Keratinocyte (primary cell): ENCODE results near the gene CT47A1. TPM values are rescaled to one million over a fixed set of nuclear protein-coding genes. Genes with fewer than 3 reads are reported as not detected.
"Not testable (repeated sequence)": the region's sequence is repeated elsewhere in the genome, so short reads cannot be mapped to it uniquely, and the experiment has no call there.

Source experiments
- DNase-seq: peaks from one replicate; pipeline ENCODE4 v3.0.0-alpha.2; 2011; ENCODE audit warnings: low read depth, missing footprints, low spot score
- FAIRE-seq: peaks from 2 replicates; lab custom pipeline; 2011; peaks lifted over from hg19 to GRCh38; lab: Jason Lieb, UNC
- H2AFZ ChIP-seq: 2 replicates; pipeline ENCODE4 v1.6.0; 2012; ENCODE audit warnings: low read length, control low read depth, inconsistent platforms; ENCODE audit not compliant: control insufficient read depth
- H3K27ac ChIP-seq: 2 replicates; pipeline ENCODE4 v1.5.1; 2011; ENCODE audit warnings: low read length; ENCODE audit not compliant: control insufficient read depth, insufficient read depth
- H3K27me3 ChIP-seq: 3 replicates; pipeline ENCODE4 v1.6.0; 2011; ENCODE audit warnings: low read length; ENCODE audit not compliant: control insufficient read depth, insufficient read depth; ENCODE audit errors: extremely low read depth
- H3K36me3 ChIP-seq, 2 experiments: 2 replicates in 1 of 2; 3 replicates in 1 of 2; pipeline ENCODE4 v1.5.1; 2011; ENCODE audit warnings: low read length in 2 of 2, mild to moderate bottlenecking in 1 of 2; ENCODE audit not compliant: control insufficient read depth in 2 of 2, insufficient read depth in 2 of 2; ENCODE audit errors: extremely low read depth in 1 of 2
- H3K4me1 ChIP-seq: 3 replicates; pipeline ENCODE4 v1.5.1; 2011; ENCODE audit warnings: low read length; ENCODE audit not compliant: control insufficient read depth, insufficient read depth; ENCODE audit errors: extremely low read depth
- H3K4me2 ChIP-seq: 3 replicates; pipeline ENCODE4 v1.6.0; 2011; ENCODE audit warnings: low read depth, low read length; ENCODE audit not compliant: control insufficient read depth, insufficient read depth; ENCODE audit errors: extremely low read depth
- H3K4me3 ChIP-seq, 3 experiments: fragments of 200-600 bp in 1 of 3; sonication (generic) in 1 of 3; 2 replicates in 2 of 3; 3 replicates in 1 of 3; pipeline ENCODE4 v1.5.1; 2011 to 2016; ENCODE audit warnings: low read length in 3 of 3, mild to moderate bottlenecking in 3 of 3, control low read depth in 2 of 3, inconsistent platforms in 1 of 3, low read depth in 1 of 3, mixed read lengths in 1 of 3, mixed run types in 1 of 3, moderate library complexity in 1 of 3; ENCODE audit not compliant: control insufficient read depth in 2 of 3, insufficient read depth in 2 of 3; ENCODE audit errors: extremely low read depth in 1 of 3
- H3K79me2 ChIP-seq: 2 replicates; pipeline ENCODE4 v1.6.0; 2012; ENCODE audit warnings: low read length; ENCODE audit not compliant: control insufficient read depth, insufficient read depth
- H3K9ac ChIP-seq: 3 replicates; pipeline ENCODE4 v1.6.0; 2011; ENCODE audit warnings: low read length; ENCODE audit not compliant: control insufficient read depth, insufficient read depth; ENCODE audit errors: extremely low read depth
- H3K9me1 ChIP-seq: 3 replicates; pipeline ENCODE4 v1.6.0; 2011; ENCODE audit warnings: low read length; ENCODE audit not compliant: control insufficient read depth, insufficient read depth; ENCODE audit errors: extremely low read depth
- H3K9me3 ChIP-seq: 2 replicates; pipeline ENCODE4 v1.5.1; 2012; ENCODE audit warnings: low read depth, low read length; ENCODE audit not compliant: control insufficient read depth
- H4K20me1 ChIP-seq: 3 replicates; pipeline ENCODE4 v1.6.0; 2011; ENCODE audit warnings: low read length; ENCODE audit not compliant: control insufficient read depth, insufficient read depth; ENCODE audit errors: extremely low read depth
- CTCF ChIP-seq, 3 experiments: IDR thresholded peaks in 1 of 3; conservative IDR thresholded peaks in 1 of 3; optimal IDR thresholded peaks in 1 of 3; 2 replicates in 2 of 3; 3 replicates in 1 of 3; pipeline versions ENCODE3 to v1.5.1; 2011; ENCODE audit warnings: low read length in 3 of 3, mild to moderate bottlenecking in 3 of 3, moderate library complexity in 2 of 3, control low read depth in 1 of 3, inconsistent platforms in 1 of 3; ENCODE audit not compliant: insufficient read depth in 2 of 3; ENCODE audit errors: extremely low read depth in 1 of 3
- EZH2 ChIP-seq: IDR thresholded peaks from one replicate; pipeline ENCODE4 v1.6.1; 2012; ENCODE audit warnings: inconsistent platforms, mild to moderate bottlenecking, low read length, moderate library complexity
- dilution Hi-C: fragments of 300-500 bp; cut with MboI; formaldehyde crosslinking; loops from one replicate; pipeline ENCODE4 v1.7.0; 2020; ENCODE audit warnings: low sequenced_read_pairs; ENCODE audit not compliant: extremely low pct_ligation_motif_present
- polyA plus RNA-seq, 5 experiments: library from polyadenylated mRNA; depleted of rRNA in 3 of 5; stranded (reverse) in 3 of 5; stranded (forward) in 1 of 5; unstranded in 1 of 5; fragments of >200 nt; gene quantifications; 1 replicate in 1 of 5; 2 replicates in 3 of 5; 3 replicates in 1 of 5; pipeline versions ENCODE4 v1.2.1 to v1.2.3, GENCODE V29; 2011 to 2012; ENCODE audit warnings: missing spikeins in 2 of 5, low read depth in 1 of 5, low replicate concordance in 1 of 5
- small RNA-seq, 3 experiments: library from RNA; depleted of rRNA; stranded (forward); fragments of <200 nt; gene quantifications; one replicate each; pipeline ENCODE3, GENCODE V24; 2012; ENCODE audit warnings: low read depth in 3 of 3, low replicate concordance in 1 of 3; ENCODE audit not compliant: insufficient read length in 3 of 3

CT47A1 gene
- polyA plus RNA-seq, 1 donor (not counting 4 experiments of a cell fraction or from before 2014, with no cell fraction given), result not detected

DNA sequence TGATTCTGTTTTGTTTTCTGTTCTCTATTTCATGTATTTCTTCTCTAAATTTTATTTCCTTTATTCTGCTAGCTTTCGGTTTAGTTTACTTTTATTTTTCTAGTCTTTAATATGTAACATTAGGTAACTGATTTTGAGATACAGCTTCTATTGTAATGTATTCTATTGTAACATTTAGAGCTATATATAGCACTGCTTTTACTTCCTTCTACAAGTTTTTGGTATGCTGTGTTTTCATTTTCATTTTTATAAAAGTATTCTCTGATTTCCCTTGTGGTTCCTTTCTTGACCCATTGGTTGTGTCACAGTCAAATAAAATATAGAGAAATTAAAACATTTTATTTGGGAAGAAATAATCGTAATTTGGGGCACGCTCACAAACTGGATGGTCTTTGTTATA, 13.9 kb upstream of the CT47A1 start:
- TF ChIP-seq CTCF (optimal IDR thresholded peaks at IDR 0.05 in 1 of 3, IDR thresholded peaks at IDR 0.05 in 1 of 3, conservative IDR thresholded peaks at IDR 0.05 in 1 of 3; ENCODE audit: extremely low read depth in 1 of 3, insufficient read depth in 2 of 3, low read length in 3 of 3) (no peak), EZH2 (no peak)
- no peaks in the 10 kb centered on the region for H3K4me1 ChIP-seq
- H3K27me3 ChIP-seq, result no peaks in the 10 kb centered on the region
- no peak overlapping the region for H3K4me3 ChIP-seq
- no peak overlapping the region for H3K27ac ChIP-seq
- H3K9ac ChIP-seq, result no peak overlapping the region
- FAIRE-seq (no peak), DNase-seq (no peak)
- no peaks in the 10 kb centered on the region for H3K79me2 ChIP-seq
- H3K36me3 ChIP-seq, result no peaks in the 10 kb centered on the region
- no peak overlapping the region for H2AFZ ChIP-seq
- H3K9me3 ChIP-seq, result no peaks in the 10 kb centered on the region
- H4K20me1 ChIP-seq, result no peaks in the 10 kb centered on the region
- dilution Hi-C loops, result no loop called here
- no peaks in the 10 kb centered on the region for H3K9me1 ChIP-seq
- H3K4me2 ChIP-seq, result no peak overlapping the region

GRCh38 chrX:120956500-120956899, 29.1 kb downstream of the CT47A1 start, which contains the start of gene CT47A7:
TSS of gene CT47A7 (minus strand) at chrX:120956600. CDS start at chrX:120956345, 255 bp downstream.
- H2AFZ ChIP-seq, FAIRE-seq, H3K4me1 ChIP-seq, dilution Hi-C loops, H3K36me3 ChIP-seq, H3K27me3 ChIP-seq, H4K20me1 ChIP-seq, H3K9ac ChIP-seq, H3K79me2 ChIP-seq, H3K9me1 ChIP-seq, H3K9me3 ChIP-seq, H3K4me2 ChIP-seq, H3K4me3 ChIP-seq, H3K27ac ChIP-seq, DNase-seq: not testable (repeated sequence)

Small RNAs within 50 kb of the gene (small RNA-seq; reads per million reads assigned to genes)
- 0 reads per million in 3 experiments for gene AL670379.1
- 0 reads per million in 3 experiments for gene AL670379.10
- gene AL670379.11, result 0 reads per million in 3 experiments
- gene AL670379.12, result 0 reads per million in 3 experiments
- gene AL670379.2, result 0 reads per million in 3 experiments
- gene AL670379.3, result 0 reads per million in 3 experiments
- 0 reads per million in 3 experiments for gene AL670379.4
- gene AL670379.5, result 0 reads per million in 3 experiments
- 0 reads per million in 3 experiments for gene AL670379.6
- 0 reads per million in 3 experiments for gene AL670379.7
- 0 reads per million in 3 experiments for gene AL670379.8
- 0 reads per million in 3 experiments for gene AL670379.9

Other genes starting within 250 kb of the CT47A1 start
- gene CT47B1, start 109.9 kb downstream of the CT47A1 start, polyA plus RNA-seq, result not detected in 3 replicates
- gene CT47A11, start 48.6 kb downstream of the CT47A1 start, polyA plus RNA-seq, result not detected in 3 replicates
- gene CT47A10, start 43.7 kb downstream of the CT47A1 start, polyA plus RNA-seq, result not detected in 3 replicates
- gene CT47A9, start 38.9 kb downstream of the CT47A1 start, polyA plus RNA-seq, result not detected in 3 replicates
- not detected in 3 replicates for gene CT47A8, start 34.0 kb downstream of the CT47A1 start, polyA plus RNA-seq
- not detected in 3 replicates for gene CT47A7, start 29.2 kb downstream of the CT47A1 start, polyA plus RNA-seq
- gene CT47A6, start 24.3 kb downstream of the CT47A1 start, polyA plus RNA-seq, result not detected in 3 replicates
- gene CT47A5, start 19.4 kb downstream of the CT47A1 start, polyA plus RNA-seq, result not detected in 3 replicates
- not detected in 3 replicates for gene CT47A4, start 14.6 kb downstream of the CT47A1 start, polyA plus RNA-seq
- gene CT47A3, start 9.7 kb downstream of the CT47A1 start, polyA plus RNA-seq, result not detected in 3 replicates
- gene CT47A2, start 4.8 kb downstream of the CT47A1 start, polyA plus RNA-seq, result not detected in 3 replicates
- 0.45 to 1.5 TPM (median 1.1 TPM) in 3 replicates for gene GLUD2, start 61.9 kb upstream of the CT47A1 start, polyA plus RNA-seq